DLD1 (cell line): ENCODE measurements around the gene C5AR2.
"Not testable (repeated sequence)": the region's sequence is repeated elsewhere in the genome, so short reads cannot be mapped to it uniquely, and the experiment has no call there.

Experiments used
- in situ Hi-C: cut with HindIII; loops from 2 replicates; pipeline ENCODE4 v1.10.0; 2017; ENCODE audit warnings: low sequenced_read_pairs

The C5AR2 gene

GRCh38 chr19:47323409-47323808 lies 8.6 kb upstream of the C5AR2 start:
- in situ Hi-C loops: no loop called here

GRCh38 chr19:47323872-47324271 lies 8.1 kb upstream of the C5AR2 start:
- in situ Hi-C loops: no loop called here

DNA sequence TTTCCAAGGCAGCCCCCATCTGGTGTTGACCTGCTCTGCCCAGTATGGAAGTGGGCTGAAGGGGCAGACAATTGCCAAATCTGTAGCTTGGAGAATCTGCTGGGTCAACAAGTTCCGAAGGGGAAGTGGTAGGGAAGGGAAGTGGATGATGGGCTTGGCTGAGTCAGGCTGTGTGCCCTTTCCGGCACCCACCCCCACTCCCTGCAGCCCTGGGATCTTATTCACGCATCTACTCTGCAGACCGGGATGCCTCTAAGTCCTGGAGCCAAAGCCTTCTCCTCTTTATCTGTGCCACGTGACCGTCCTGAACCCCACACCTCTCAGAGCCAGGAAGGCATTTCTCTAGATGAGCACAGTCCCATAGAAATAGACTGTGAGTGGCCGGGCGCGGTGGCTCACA lies 7.5 kb upstream of the C5AR2 start:
- in situ Hi-C loops: no loop called here

DNA sequence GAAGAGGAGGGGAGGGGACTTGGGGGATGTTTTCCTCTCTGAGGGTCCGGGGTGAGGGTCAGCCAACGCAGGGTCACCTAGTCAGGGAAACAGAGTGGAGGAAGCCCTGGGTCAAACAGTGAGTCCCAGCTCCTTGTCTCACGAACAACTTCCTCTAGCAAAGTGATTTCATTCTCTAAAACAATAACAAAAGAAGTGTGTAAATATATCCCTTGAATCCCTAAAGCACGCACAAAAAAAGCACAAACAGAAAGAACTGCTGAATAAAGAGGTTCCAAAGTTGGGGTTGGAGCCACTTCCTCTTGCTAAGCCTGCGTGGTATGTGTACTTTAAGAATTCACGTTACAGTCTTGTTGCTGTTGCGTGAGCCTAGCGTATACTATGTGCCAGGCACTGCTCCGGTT lies 1.5 kb upstream of the C5AR2 start:
- in situ Hi-C loops: no loop called here

GRCh38 chr19:47331490-47331889 lies 485 bp upstream of the C5AR2 start:
- in situ Hi-C loops: no loop called here

DNA sequence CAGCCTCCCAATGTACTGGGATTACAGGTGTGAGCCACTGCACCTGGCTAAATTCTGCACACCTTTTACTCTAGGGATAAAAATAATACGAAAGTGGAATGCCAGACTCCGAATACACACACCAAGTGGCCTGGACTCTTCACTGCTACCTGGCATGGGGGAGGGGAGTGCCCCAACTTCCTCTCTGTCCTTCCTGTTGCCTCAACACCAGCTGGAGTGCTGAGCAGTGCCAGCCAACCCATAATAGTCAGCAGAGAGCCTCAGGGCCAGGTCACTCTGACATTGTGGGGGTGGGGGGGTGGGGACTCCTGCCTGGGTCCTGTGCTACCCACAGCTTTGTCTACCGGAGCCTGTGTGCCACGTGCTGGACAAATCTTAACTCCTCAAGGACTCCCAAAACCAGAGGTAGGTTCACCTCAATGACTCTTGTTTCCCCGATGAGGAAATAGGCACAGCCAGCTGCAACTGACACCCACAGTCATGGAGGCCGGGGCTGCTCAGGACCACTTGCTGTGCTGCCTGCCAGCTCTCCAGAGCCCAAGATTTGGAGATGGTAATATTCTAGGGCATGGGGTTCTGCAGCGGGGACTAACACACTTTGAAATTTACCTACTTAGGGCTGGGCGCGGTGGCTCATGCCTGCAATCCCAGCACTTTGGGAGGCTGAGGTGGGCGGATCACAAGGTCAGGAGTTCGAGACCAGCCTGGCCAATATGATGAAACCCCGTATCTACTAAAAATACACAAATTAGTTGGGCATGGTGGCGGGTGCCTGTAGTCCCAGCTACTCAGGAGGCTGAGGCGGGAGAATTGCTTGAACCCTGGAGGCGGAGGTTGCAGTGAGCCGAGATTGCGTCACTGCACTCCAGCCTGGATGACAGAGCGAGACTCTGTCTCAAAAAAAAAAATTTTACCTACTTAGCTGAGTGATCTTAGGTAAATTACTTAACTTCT lies 5.1 kb downstream of the C5AR2 start:
- in situ Hi-C loops: not testable (repeated sequence)

DNA sequence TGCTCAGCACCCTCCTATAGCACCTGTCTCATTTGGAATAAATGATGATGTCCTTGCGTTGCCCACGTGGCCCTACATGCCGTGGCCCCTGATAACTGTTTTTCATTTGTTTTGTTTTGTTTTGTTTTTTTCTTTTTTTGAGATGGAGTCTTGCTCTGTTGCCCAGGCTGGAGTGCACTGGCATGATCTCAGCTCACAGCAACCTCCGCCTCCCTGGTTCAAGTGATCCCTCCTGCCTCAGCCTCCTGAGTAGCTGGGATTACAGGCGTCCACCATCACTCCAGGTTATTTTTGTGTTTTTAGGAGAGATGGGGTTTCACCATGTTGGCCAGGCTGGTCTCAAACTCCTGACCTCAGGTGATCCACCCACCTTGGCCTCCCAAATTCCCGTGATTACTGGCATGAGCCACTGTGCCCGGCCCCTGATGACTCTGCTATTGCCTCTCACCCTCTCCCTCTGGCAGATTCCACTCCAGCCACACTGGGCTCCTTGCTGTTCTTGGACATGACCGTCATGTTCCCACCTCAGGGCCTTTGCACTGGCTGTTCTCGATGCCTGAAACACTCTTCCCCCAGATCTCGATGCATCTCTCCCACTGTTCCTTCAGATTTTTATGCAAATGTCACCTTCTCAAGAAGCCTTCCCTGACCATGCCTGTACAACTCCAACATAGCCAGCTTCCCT lies 7.4 kb downstream of the C5AR2 start:
- in situ Hi-C loops: no loop called here

DNA sequence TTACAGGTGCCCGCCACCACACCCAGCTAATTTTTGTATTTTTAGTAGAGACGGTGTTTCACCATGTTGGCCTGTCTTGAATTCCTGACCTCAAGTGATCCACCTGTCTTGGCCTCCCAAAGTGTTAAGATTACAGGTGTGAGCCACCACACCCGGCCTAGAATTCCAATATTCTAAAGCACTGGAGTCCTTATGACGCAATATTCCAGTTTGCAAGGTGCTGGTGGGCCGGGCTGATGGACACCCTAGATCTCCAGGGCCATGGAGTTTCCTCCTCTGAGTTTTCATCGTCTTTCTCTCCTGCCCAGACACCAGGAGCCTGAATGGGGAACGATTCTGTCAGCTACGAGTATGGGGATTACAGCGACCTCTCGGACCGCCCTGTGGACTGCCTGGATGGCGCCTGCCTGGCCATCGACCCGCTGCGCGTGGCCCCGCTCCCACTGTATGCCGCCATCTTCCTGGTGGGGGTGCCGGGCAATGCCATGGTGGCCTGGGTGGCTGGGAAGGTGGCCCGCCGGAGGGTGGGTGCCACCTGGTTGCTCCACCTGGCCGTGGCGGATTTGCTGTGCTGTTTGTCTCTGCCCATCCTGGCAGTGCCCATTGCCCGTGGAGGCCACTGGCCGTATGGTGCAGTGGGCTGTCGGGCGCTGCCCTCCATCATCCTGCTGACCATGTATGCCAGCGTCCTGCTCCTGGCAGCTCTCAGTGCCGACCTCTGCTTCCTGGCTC lies 8.7 kb downstream of the C5AR2 start:
- in situ Hi-C loops: no loop called here

DNA sequence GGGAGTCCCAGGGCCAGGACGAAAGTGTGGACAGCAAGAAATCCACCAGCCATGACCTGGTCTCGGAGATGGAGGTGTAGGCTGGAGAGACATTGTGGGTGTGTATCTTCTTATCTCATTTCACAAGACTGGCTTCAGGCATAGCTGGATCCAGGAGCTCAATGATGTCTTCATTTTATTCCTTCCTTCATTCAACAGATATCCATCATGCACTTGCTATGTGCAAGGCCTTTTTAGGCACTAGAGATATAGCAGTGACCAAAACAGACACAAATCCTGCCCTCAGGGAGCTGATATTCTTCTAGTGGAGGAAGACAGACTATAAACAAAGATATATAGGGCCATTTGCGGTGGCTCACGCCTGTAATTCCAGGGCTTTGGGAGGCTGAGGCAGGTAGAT lies 9.8 kb downstream of the C5AR2 start:
- in situ Hi-C loops: no loop called here

DNA sequence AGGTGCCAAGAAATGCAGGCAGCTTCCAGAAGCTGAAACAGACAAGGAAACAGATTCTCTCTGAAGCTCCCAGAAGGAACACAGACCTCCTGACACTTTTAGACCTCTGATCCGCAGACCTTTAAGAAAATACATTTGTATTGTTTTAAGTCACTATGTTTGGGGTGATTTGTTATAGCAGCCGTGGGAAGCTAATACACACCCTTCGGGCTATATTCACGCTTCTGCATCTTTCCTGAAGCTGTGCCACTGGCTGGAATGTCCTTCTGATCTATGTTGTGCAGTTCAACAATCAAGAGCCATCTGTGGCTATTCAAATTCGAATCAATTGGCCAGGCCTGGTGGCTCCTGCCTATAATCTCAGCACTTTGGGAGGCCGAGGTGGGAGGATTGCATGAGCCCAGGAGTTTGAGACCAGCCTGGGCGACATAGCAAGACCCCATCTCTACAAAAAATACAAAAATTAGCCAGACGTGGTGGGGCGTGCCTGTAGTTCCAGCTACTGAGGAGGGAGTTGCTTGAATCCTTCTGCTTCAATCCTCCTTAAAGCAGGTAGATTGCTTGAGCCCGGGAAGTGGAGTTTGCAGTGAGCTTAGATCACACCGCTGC lies 11.3 kb downstream of the C5AR2 start:
- in situ Hi-C loops: no loop called here

DNA sequence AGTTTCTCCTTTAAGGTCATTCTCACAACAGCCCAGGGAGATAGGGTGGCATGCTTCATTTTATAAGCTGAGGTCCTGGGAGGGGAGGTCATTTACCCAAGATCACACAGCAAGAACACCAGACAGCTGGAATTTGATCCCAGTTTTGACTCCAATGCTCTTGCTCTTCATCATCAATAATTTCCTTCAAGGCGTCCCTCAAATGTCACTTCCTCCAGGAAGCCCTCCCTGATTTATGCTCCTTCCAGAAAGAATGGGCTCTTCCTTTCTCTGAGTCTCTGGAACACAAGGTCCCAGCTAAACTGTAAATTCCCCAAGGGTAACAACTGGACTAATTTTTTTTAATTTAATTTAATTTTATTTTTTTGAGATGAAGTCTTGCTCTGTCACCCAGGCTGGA lies 12.4 kb downstream of the C5AR2 start:
- in situ Hi-C loops: no loop called here

DNA sequence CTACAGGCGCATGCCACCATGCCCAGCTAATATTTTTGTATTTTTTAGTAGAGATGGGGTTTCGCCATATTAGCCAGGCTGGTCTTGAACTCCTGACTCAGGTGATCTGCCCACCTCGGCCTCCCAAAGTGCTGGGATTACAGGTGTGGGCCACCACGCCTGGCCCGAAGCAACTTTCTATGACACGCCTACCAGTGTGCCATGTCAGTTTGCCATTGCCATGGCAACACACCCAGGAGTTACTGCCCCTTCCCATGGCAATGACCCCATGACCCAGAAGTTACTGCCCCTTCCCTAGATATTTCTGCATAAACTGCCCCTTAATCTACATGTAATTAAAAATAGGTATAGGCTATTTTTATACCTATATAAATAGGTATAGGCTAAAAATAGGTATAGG lies 14.0 kb downstream of the C5AR2 start:
- in situ Hi-C loops: not testable (repeated sequence)

DNA sequence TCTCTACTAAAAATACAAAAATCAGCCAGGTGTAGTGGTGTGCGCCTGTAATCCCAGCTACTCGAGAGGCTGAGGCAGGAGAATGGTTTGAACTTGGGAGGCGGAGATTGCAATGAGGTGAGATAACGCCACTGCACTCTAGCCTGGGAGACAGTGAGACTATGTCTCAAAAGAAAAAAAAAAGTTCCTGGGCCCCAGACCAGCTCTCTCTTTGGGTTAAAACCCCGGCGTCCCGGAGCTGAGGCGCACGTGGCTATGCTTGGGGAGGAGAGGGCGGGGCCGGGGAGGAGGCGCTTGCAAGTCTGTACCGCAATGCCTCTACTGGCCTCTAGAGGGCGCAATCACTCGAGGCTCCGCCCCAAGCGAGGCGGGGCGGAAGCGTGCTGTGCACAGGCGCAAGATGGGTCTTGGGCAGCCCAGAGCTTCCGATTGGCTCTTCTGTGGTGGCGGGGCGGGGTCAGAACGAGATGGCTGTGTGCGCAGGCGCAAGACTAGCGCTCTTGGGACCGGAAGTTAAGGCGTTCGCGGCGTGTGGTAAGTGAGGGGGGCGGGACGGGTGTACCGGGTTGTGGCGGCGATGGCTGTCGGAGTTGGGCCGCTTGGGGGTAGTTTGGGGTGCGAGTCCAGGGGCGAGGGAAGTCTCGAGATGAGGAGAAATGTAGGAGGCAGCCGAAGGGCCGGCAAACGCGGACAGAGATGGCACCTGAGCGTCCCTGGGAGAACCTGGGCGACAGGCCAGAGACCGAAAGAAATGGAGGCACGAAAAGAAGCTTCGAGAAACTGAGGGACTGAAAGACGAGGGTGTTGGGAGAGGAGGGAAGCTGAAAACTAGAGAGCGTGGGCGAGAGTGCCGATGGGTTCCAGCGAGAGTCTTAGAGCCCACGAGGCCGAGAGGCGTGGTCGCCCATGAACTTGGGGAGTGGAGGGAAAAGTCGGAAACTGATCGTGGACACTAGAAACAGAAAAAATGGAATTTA lies 17.1 kb downstream of the C5AR2 start, which contains the start of gene DHX34:
DHX34 (plus strand) TSS at position 497 of the 977 bp plus-strand sequence. CDS start 3,716 bp downstream, outside the sequence.
- in situ Hi-C loops: no loop called here

DNA sequence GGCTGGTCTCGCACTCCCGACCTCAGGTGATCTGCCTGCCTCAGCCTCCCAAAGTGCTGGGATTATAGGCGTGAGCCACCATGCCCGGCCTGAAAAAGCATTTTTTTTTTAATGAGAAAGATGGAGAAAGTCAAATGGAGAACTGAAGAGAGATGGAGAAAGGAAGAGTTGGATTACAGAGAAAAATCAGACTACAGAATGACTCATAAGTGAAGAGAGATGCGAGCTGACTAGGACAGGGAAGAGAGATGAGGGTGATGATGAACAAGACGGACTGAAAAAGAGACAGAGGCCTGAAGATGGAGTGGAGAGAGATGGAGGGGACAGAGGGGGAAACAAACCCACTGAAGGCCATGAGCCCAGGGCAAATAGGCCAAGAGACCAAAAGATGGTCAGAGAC lies 18.7 kb downstream of the C5AR2 start:
- in situ Hi-C loops: no loop called here

- in situ Hi-C loops: no loop called here
Observed at GRCh38 chr19:47351548-47351947, 19.6 kb downstream of the C5AR2 start.

DNA sequence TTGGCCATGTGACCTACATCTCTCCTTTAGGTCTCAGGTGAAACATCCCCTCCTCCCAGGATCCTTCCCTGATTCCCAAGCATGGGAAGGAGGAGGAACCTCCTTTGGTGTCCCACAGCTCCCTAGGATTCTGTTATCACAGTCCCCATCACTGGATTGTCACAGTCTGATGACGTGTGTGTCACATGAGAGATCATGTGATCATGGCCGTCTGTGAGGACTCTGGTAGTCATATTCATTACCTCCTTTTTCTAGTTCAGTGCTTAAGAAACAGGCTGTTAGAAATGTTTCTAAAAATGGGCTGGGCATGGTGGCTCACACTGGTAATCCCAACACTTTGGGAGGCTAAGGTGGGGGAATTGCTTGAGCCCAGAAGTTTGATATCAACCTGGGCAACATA lies 20.1 kb downstream of the C5AR2 start:
- in situ Hi-C loops: no loop called here

DNA sequence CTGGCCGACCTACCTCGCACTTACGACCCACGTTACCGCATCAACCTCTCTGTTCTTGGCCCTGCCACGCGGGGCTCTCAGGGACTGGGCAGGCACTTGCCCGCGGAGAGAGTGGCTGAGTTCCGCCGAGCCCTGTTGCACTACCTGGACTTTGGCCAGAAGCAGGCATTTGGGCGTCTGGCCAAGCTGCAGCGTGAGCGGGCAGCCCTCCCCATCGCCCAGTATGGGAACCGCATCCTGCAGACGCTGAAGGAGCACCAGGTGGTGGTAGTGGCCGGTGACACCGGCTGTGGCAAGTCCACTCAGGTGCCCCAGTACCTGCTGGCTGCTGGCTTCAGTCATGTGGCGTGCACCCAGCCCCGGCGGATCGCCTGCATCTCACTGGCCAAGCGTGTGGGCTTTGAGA lies 21.3 kb downstream of the C5AR2 start:
- in situ Hi-C loops: no loop called here

GRCh38 chr19:47356900-47357299 lies 24.9 kb downstream of the C5AR2 start:
- in situ Hi-C loops: no loop called here

DNA sequence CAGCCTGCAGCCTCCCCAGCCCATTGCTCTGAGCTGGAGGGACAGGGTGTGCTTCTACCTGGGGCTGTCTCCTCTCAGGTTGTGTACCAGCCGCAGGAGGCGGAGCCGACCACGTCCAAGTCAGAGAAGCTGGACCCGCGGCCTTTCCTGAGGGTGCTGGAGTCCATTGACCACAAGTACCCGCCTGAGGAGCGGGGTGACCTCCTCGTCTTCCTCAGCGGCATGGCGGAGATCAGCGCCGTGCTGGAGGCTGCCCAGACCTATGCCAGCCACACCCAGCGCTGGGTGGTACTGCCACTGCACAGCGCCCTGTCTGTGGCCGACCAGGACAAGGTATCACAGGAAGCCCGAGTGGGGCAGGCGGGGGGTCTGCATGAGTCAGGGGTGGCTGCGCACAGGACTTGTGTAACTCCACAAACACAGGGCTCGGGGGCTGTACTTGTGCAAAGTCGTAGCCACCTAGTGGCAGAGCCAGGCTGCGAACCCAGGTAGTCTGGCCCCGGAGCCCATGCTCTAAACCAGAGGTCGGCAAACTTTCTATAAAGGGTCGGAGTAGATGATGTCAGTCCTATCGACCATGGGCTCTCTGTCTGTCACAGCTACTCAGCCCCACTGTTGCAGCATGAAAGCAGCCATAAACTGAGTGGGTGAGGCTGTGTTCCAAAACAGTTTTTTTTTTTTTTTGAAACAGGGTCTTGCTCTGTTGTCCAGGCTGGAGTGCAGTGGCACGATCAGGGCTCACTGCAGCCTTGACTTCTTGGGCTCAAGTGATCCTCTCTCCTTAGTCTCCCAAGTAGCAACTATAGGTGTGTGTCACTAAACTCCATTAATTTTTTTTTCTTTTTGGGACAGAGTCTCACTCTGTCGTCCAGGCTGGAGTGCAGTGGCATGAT lies 26.1 kb downstream of the C5AR2 start:
- in situ Hi-C loops: no loop called here
